ENCODE measurements around the gene SLC30A2. TPM values are rescaled to one million over a fixed set of nuclear protein-coding genes. Genes with fewer than 3 reads are reported as not detected.

Gene SLC30A2
- total RNA-seq, 1 donor from 2014 or later = 0.30 TPM

- DNase-seq = no peak
Observed at GRCh38 chr1:26038477-26038876, 7.4 kb downstream of the SLC30A2 start.

- no peak for DNase-seq
Observed at GRCh38 chr1:26037904-26038303, 8.0 kb downstream of the SLC30A2 start.

- no peak for DNase-seq
Observed at GRCh38 chr1:26036756-26037281, 9.1 kb downstream of the SLC30A2 start.

- peak; percentile 55 for DNase-seq
Observed at GRCh38 chr1:26035959-26036755, 9.8 kb downstream of the SLC30A2 start.

- DNase-seq = peak; percentile 63
Observed at GRCh38 chr1:26035203-26035958, 10.5 kb downstream of the SLC30A2 start.

- no peak for DNase-seq
Observed at GRCh38 chr1:26034504-26035202, 11.3 kb downstream of the SLC30A2 start.

- DNase-seq = no peak
Observed at GRCh38 chr1:26032656-26033357, 13.1 kb downstream of the SLC30A2 start.

- peak; percentile 41 for DNase-seq
Observed at GRCh38 chr1:26031611-26032220, 14.2 kb downstream of the SLC30A2 start.

GRCh38 chr1:26031196-26031595, 14.7 kb downstream of the SLC30A2 start:
- DNase-seq = no peak

- no peak for DNase-seq
Observed at GRCh38 chr1:26029864-26030481, 15.9 kb downstream of the SLC30A2 start.

- DNase-seq = no peak
Observed at GRCh38 chr1:26029054-26029863, 16.7 kb downstream of the SLC30A2 start.

GRCh38 chr1:26028490-26028980, 17.4 kb downstream of the SLC30A2 start:
- DNase-seq = no peak

- no peak for DNase-seq
Observed at GRCh38 chr1:26027716-26028489, 18.0 kb downstream of the SLC30A2 start.

- DNase-seq = no peak
Observed at GRCh38 chr1:26025517-26025916, 20.4 kb downstream of the SLC30A2 start.

- DNase-seq = no peak
Observed at GRCh38 chr1:26025060-26025459, 20.9 kb downstream of the SLC30A2 start.

GRCh38 chr1:26023826-26024225, 22.1 kb downstream of the SLC30A2 start:
- DNase-seq = no peak

- DNase-seq = no peak
Observed at GRCh38 chr1:26023009-26023408, 22.9 kb downstream of the SLC30A2 start.

- no peak for DNase-seq
Observed at GRCh38 chr1:26022404-26022779, 23.5 kb downstream of the SLC30A2 start.

Data from skin of body (tissue), 2 donors.